ENCODE results near the gene KIAA0232.

The KIAA0232 gene

GRCh38 chr4:6782147-6782845 is at the start of gene KIAA0232:
TSS of gene KIAA0232 (plus strand) at chr4:6782727. CDS start at chr4:6824454, 41,727 bp downstream.
- DNase-seq (ENCODE audit: low read depth in 2 of 2) = peak; percentile 82 to 83

GRCh38 chr4:6733358-6734164 is 49.0 kb upstream of the KIAA0232 start:
- no peak for DNase-seq (ENCODE audit: low read depth in 2 of 2)

GRCh38 chr4:6734165-6734786 is 48.3 kb upstream of the KIAA0232 start:
- DNase-seq (ENCODE audit: low read depth in 2 of 2) = no peak

GRCh38 chr4:6739920-6740319 is 42.6 kb upstream of the KIAA0232 start:
- DNase-seq (ENCODE audit: low read depth in 2 of 2) = no peak

- DNase-seq (ENCODE audit: low read depth in 2 of 2) = no peak
Observed at GRCh38 chr4:6740347-6740746, 42.2 kb upstream of the KIAA0232 start.

- DNase-seq (ENCODE audit: low read depth in 2 of 2) = no peak
Observed at GRCh38 chr4:6742507-6742906, 40.0 kb upstream of the KIAA0232 start.

GRCh38 chr4:6742989-6743388 is 39.5 kb upstream of the KIAA0232 start:
- DNase-seq (ENCODE audit: low read depth in 2 of 2) = no peak

GRCh38 chr4:6746721-6747293 is 35.7 kb upstream of the KIAA0232 start:
- DNase-seq (ENCODE audit: low read depth in 2 of 2) = no peak

GRCh38 chr4:6747294-6748051 is 35.1 kb upstream of the KIAA0232 start:
- no peak for DNase-seq (ENCODE audit: low read depth in 2 of 2)

GRCh38 chr4:6748286-6748685 is 34.2 kb upstream of the KIAA0232 start:
- DNase-seq (ENCODE audit: low read depth in 2 of 2) = no peak

- no peak for DNase-seq (ENCODE audit: low read depth in 2 of 2)
Observed at GRCh38 chr4:6749340-6750171, 33.0 kb upstream of the KIAA0232 start.

GRCh38 chr4:6750286-6751221 is 32.0 kb upstream of the KIAA0232 start:
- no peak for DNase-seq (ENCODE audit: low read depth in 2 of 2)

GRCh38 chr4:6751611-6752485 is 30.7 kb upstream of the KIAA0232 start:
- no peak for DNase-seq (ENCODE audit: low read depth in 2 of 2)

- no peak for DNase-seq (ENCODE audit: low read depth in 2 of 2)
Observed at GRCh38 chr4:6752486-6752829, 30.1 kb upstream of the KIAA0232 start.

GRCh38 chr4:6753103-6753560 is 29.4 kb upstream of the KIAA0232 start:
- no peak for DNase-seq (ENCODE audit: low read depth in 2 of 2)

- DNase-seq (ENCODE audit: low read depth in 2 of 2) = no peak
Observed at GRCh38 chr4:6753891-6754290, 28.6 kb upstream of the KIAA0232 start.

- DNase-seq (ENCODE audit: low read depth in 2 of 2) = no peak
Observed at GRCh38 chr4:6754481-6755087, 27.9 kb upstream of the KIAA0232 start.

GRCh38 chr4:6755088-6755753 is 27.3 kb upstream of the KIAA0232 start:
- DNase-seq (ENCODE audit: low read depth in 2 of 2) = no peak
